A673 (cell line): ENCODE measurements around the gene CABP4. TPM values are rescaled to one million over a fixed set of nuclear protein-coding genes. Genes with fewer than 3 reads are reported as not detected.

ENCODE experiments used
- BruUV-seq: library from RNA; stranded (reverse); fragments of 400-500 nt; replicated peaks from 2 replicates; lab custom pipeline; 2021; lab: Mats Ljungman, UMichigan
- CTCF ChIA-PET: fragments of 300-600 bp; sonication (Branson Sonifier 250); formaldehyde crosslinking; loops from one replicate; lab custom pipeline; 2022; ENCODE audit warnings: antibody characterized with exemption; lab: Charles Lee
- POLR2A ChIA-PET: fragments of 300-600 bp; sonication (Branson Sonifier 250); formaldehyde crosslinking; loops from one replicate; lab custom pipeline; 2022; ENCODE audit warnings: antibody characterized with exemption; ENCODE audit not compliant: low non-redundant PET; lab: Charles Lee
- DNase-seq: peaks from one replicate; pipeline ENCODE4 v3.0.0-alpha.2; 2015; ENCODE audit warnings: low spot score
- H3K27ac ChIP-seq: fragments of 200-600 bp; sonication (generic); 2 replicates; pipeline ENCODE4 v1.5.1; 2016; ENCODE audit warnings: mixed run types, low read depth, mild to moderate bottlenecking, mixed read lengths, antibody characterized with exemption, low read length; ENCODE audit not compliant: poor library complexity, severe bottlenecking
- H3K27me3 ChIP-seq: fragments of 200-600 bp; sonication (generic); replicated peaks from 2 replicates; pipeline ENCODE4 v1.6.1; 2017; ENCODE audit warnings: mixed run types, low read depth, mild to moderate bottlenecking, mixed read lengths, antibody characterized with exemption, low read length; ENCODE audit not compliant: insufficient read depth, poor library complexity
- H3K36me3 ChIP-seq: fragments of 200-600 bp; sonication (generic); 2 replicates; pipeline ENCODE4 v1.6.1; 2016; ENCODE audit warnings: mixed run types, mild to moderate bottlenecking, mixed read lengths, antibody characterized with exemption, low read length; ENCODE audit not compliant: insufficient read depth, poor library complexity, severe bottlenecking
- H3K4me1 ChIP-seq: fragments of 200-600 bp; sonication (generic); 2 replicates; pipeline ENCODE4 v1.6.1; 2017; ENCODE audit warnings: mixed run types, mild to moderate bottlenecking, mixed read lengths, antibody characterized with exemption, low read length; ENCODE audit not compliant: insufficient read depth, poor library complexity, severe bottlenecking
- H3K4me3 ChIP-seq: fragments of 200-600 bp; sonication (generic); 2 replicates; pipeline ENCODE4 v1.5.1; 2016; ENCODE audit warnings: low read depth, mixed run types, mild to moderate bottlenecking, mixed read lengths, low read length; ENCODE audit not compliant: poor library complexity, severe bottlenecking
- H3K9me3 ChIP-seq: fragments of 200-600 bp; sonication (generic); 2 replicates; pipeline ENCODE4 v1.6.1; 2016; ENCODE audit warnings: mixed run types, low read depth, mild to moderate bottlenecking, mixed read lengths, antibody characterized with exemption, low read length; ENCODE audit not compliant: poor library complexity, severe bottlenecking
- EZH2 ChIP-seq: fragments of 200-600 bp; sonication (generic); IDR thresholded peaks from 2 replicates; pipeline ENCODE4 v1.6.1; 2017; ENCODE audit warnings: borderline replicate concordance, low read depth, mild to moderate bottlenecking, mixed read lengths, antibody characterized with exemption, low read length; ENCODE audit not compliant: poor library complexity, severe bottlenecking
- intact Hi-C: fragments of 100-400 bp; cut with micrococcal nuclease; formaldehyde crosslinking; loops from one replicate; pipeline ENCODE4 v1.10.0; 2022; ENCODE audit not compliant: unreplicated experiment
- total RNA-seq: library from RNA; stranded (reverse); gene quantifications from 2 replicates; pipeline ENCODE4 v1.2.3, GENCODE V29; 2021
- TF ChIP-seq, protein P1 (sequence below): fragments of 300-800, 200-600 bp; sonication (generic); conservative IDR thresholded peaks from 2 replicates; pipeline ENCODE4 v1.5.1; 2017; ENCODE audit warnings: low read depth, mild to moderate bottlenecking, antibody characterized with exemption, low read length, moderate library complexity, mixed read lengths

The CABP4 gene
- total RNA-seq, 1 experiment from 2014 or later, result not detected

GRCh38 chr11:67445515-67445914 is 9.6 kb upstream of the CABP4 start:
- no peak for DNase-seq
- no TSS peak for BruUV-seq
- CTCF ChIA-PET, result no interaction called here
- intact Hi-C loops, result no loop called here
- TF ChIP-seq EZH2, result no peak
- TF ChIP-seq, protein P1, sequence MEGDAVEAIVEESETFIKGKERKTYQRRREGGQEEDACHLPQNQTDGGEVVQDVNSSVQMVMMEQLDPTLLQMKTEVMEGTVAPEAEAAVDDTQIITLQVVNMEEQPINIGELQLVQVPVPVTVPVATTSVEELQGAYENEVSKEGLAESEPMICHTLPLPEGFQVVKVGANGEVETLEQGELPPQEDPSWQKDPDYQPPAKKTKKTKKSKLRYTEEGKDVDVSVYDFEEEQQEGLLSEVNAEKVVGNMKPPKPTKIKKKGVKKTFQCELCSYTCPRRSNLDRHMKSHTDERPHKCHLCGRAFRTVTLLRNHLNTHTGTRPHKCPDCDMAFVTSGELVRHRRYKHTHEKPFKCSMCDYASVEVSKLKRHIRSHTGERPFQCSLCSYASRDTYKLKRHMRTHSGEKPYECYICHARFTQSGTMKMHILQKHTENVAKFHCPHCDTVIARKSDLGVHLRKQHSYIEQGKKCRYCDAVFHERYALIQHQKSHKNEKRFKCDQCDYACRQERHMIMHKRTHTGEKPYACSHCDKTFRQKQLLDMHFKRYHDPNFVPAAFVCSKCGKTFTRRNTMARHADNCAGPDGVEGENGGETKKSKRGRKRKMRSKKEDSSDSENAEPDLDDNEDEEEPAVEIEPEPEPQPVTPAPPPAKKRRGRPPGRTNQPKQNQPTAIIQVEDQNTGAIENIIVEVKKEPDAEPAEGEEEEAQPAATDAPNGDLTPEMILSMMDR, result no peak
- H3K9me3 ChIP-seq, result no peaks in the 10 kb centered on the region
- H3K36me3 ChIP-seq, result peaks cover 5% of the 10 kb centered on the region
- H3K27me3 ChIP-seq, result no peaks in the 10 kb centered on the region
- H3K4me1 ChIP-seq, result peaks cover 5% of the 10 kb centered on the region
- POLR2A ChIA-PET, result no interaction called here
- H3K27ac ChIP-seq, result no peak overlapping the region
- no peak overlapping the region for H3K4me3 ChIP-seq

DNA sequence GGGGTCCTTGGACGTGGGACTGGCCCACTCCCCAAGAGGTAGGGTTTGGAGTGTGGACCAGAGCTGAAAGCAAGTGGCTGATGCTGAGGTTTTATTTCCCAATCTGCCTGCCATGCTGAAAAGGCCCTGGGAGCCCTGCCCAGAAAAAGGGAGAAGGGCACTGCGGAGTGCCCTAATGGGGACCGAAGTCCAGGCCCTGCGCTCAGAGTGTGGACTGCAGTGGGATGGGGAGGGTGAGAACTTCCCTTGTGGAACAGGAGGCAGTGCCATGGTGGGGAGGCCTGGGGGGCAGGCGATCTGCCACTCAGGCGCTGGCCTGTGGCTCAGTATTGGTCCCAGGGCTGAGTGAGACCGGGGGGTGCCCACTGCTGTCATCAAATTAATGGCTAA is 6.9 kb upstream of the CABP4 start:
- no peak for TF ChIP-seq EZH2
- TF ChIP-seq, protein P1, result no peak
- CTCF ChIA-PET, result no interaction called here
- H3K4me1 ChIP-seq, result peaks cover 5% of the 10 kb centered on the region
- no peak for DNase-seq
- H3K36me3 ChIP-seq, result no peaks in the 10 kb centered on the region
- no peaks in the 10 kb centered on the region for H3K27me3 ChIP-seq
- POLR2A ChIA-PET, result no interaction called here
- H3K27ac ChIP-seq, result no peak overlapping the region
- intact Hi-C loops, result no loop called here
- no peak overlapping the region for H3K4me3 ChIP-seq
- H3K9me3 ChIP-seq, result no peaks in the 10 kb centered on the region
- BruUV-seq, result no TSS peak

GRCh38 chr11:67449116-67449844 is 5.9 kb upstream of the CABP4 start:
- POLR2A ChIA-PET, result interaction anchor here (0.7 kb wide), 1 partner anchor 330 kb away, joined by 12 read pairs; the partner anchor contains the start of gene KDM2A
- H3K9me3 ChIP-seq, result no peaks in the 10 kb centered on the region
- H3K36me3 ChIP-seq, result no peaks in the 10 kb centered on the region
- CTCF ChIA-PET, result interaction anchor here (0.5 kb wide), 1 partner anchor 759 kb away, joined by 3 read pairs; no protein-coding TSS in a partner anchor
- intact Hi-C loops, result no loop called here
- no peak overlapping the region for H3K4me3 ChIP-seq
- no peak for DNase-seq
- H3K4me1 ChIP-seq, result peaks cover under 1% of the 10 kb centered on the region
- TF ChIP-seq, protein P1, result no peak
- no peak for TF ChIP-seq EZH2
- H3K27me3 ChIP-seq, result no peaks in the 10 kb centered on the region
- no peak overlapping the region for H3K27ac ChIP-seq
- no TSS peak for BruUV-seq
